Activated CD4-positive, alpha-beta T cell treated with anti-CD3 and anti-CD28 coated beads for 24 hours (primary cell): ENCODE results near the gene PIF1.
"Not testable (repeated sequence)": the region's sequence is repeated elsewhere in the genome, so short reads cannot be mapped to it uniquely, and the experiment has no call there.

Source experiments
- DNase-seq, 2 donors: peaks; one replicate each; pipeline ENCODE4 v3.0.0-alpha.2; 2020; ENCODE audit warnings: low read depth in 2 of 2

The PIF1 gene

GRCh38 chr15:64810497-64811326 is 14.7 kb downstream of the PIF1 start:
- DNase-seq, result no peak

DNA sequence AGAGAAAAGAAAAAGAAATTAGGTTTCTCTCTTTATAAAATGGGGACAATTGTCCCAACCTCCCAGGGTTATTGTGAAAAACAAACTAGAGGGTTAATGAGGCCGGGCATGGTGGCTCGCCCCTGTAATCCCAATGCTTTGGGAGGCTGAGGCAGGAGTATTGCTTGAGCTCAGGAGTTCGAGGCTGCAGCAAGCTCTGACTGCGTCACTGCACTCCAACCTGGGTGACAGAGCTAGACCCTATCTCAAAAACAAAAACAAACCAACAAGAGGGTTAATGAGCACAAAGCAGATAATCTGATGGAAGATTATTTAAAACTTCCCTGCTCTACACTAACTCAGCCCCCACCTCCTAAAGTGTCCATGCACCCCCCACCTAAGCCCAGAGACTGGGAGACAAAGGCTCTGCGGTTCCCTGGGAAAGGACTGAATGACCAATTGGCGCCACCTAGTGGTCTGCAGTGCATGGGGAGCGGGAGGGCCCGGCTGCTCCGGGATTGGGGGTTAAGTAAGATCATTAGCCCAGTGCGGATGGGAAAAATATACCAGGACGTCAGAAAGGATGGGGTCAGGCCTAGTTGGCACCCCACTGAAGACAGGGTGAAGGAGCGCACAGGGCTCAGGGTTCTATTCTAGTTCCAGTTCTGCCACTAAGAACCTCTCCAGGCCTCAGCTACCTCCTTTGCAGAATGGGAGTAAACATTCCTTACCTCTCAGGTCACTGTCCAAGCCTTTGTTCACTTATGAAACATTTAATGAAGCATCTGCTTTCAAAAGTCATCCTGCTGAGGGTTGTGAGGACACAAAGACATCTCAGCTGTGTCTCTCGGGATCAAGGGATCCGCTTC is 15.6 kb downstream of the PIF1 start:
- DNase-seq, result peak; percentile 47 to 64

- no peak for DNase-seq
These were observed 16.5 kb downstream of the PIF1 start for GRCh38 chr15:64808785-64809453.

- no peak for DNase-seq
These were observed 17.7 kb downstream of the PIF1 start for GRCh38 chr15:64807751-64808222.

GRCh38 chr15:64807051-64807749 is 18.2 kb downstream of the PIF1 start:
- no peak for DNase-seq

GRCh38 chr15:64806509-64806908 is 18.9 kb downstream of the PIF1 start:
- no peak for DNase-seq

DNA sequence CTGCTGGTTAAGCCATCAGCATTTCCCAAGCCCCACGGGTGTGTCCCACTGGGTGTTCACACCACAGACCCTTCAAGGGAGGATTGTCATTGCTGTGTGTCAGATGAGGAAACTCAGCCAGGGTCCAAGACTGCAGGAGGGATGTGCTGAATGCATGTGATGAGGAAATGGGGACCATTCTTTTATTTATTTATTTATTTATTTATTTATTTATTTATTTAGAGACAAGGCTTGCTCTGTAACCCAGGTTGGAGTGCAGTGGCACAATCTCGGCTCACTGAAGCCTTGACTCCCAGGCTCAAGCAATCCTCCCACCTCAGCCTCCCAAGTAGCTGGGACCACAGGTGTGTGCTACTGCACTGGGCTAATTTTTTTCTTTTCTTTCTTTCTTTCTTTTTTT is 20.8 kb downstream of the PIF1 start:
- DNase-seq, result no peak

DNA sequence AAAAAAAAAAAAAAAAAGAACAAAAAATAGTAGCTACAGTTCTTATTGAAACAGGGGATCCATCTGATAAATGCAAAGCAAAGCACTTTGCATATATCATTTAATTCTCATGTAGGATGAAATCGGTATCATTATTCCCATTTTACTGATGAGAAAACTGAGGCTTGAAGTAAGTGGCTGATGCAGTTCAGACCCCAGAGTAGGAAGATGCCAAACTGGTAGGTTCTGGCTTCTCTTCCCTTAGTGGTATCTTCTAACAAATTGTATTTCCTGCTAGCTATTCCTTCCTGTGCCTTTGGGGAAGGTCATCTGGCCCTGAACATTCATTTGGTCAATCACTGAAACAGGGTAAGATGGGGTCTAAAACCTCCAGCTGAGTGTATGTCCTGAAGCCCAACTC is 21.9 kb downstream of the PIF1 start:
- no peak for DNase-seq

DNA sequence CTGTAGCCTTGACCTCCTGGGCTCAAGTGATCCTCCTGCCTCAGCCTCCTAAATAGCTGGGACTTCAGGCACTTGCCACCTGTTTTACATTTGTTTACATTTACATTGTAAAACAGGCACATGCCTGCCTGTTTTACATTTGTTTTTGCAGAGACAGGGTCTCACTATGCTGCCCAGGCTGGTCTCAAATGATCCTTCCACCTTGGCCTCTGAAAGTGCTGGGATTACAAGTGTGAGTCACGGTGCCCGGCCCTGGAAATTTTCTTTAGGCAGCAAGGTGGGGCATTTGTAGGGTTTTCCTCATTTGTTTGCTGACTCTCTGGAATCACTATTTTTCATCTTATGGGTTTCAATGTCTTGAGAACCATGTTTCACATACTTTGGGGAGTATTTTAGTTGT is 25.0 kb downstream of the PIF1 start:
- DNase-seq, result no peak

DNA sequence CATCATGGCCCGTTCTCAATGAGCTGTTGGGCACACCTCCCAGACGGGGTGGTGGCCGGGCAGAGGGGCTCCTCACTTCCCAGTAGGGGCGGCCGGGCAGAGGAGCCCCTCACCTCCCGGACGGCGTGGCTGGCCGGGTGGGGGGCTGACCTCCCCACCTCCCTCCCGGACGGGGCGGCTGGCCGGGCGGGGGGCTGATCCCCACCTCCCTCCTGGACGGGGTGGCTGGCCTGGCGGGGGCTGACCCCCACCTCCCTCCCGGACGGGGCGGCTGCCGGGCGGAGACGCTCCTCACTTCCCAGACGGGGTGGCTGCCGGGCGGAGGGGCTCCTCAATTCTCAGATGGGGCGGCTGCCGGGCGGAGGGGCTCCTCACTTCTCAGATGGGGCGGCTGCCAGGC is 26.5 kb downstream of the PIF1 start:
- DNase-seq, result not testable (repeated sequence)

DNA sequence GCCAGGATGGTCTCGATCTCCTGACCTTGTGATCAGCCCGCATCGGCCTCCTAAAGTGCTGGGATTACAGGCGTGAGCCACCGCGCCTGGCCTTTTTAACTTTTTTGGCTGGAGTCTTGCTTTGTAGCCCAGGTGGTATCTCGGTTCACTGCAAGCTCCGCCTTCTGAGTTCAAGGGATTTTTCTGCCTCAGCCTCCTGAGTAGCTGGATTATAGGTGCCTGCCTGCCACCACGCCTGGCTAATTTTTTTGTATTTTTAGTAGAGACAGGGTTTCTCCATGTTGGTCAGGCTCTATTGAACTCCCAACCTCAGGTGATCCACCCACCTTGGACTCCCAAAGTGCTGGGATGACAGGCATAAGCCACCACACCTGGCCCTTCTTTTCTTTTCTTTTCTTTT is 29.5 kb downstream of the PIF1 start:
- not testable (repeated sequence) for DNase-seq

DNA sequence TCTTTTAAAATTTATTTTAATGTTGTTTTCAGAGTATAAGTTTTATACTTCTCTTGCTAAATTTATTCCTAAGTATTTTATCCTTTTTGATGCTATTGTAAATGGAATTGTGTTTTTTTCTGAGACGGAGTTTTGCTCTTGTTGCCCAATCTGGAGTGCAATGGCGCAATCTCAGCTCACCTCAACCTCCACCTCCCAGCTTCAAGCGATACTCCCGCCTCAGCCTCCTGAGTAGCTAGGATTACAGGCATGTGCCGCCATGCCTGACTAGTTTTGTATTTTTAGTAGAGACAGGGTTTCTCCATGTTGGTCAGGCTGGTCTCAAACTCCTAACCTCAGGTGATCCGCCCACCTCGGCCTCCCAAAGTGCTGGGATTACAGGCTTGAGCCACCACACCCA is 30.1 kb downstream of the PIF1 start:
- DNase-seq, result not testable (repeated sequence)

- no peak for DNase-seq
These were observed 33.2 kb downstream of the PIF1 start for GRCh38 chr15:64792282-64792681.

GRCh38 chr15:64791401-64791800 is 34.0 kb downstream of the PIF1 start:
- DNase-seq, result no peak

DNA sequence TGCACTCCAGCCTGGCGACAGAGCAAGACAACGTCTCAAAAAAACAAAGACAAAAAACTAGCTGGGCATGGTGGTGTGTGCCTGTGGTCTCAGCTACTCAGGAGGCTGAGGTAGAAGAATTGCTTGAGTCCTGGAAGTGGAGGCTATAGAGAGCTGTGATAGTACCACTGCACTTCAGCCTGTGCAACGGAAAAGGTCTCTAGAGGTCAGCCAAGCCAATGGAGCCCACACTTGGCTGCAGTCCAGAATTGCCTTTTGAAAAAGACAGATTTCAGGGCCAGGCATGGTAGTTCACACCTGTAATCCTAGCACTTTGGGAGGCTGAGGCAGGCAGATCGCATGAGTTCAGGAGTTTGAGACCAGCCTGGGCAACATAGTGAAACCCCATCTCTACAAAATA is 41.7 kb downstream of the PIF1 start:
- no peak for DNase-seq

DNA sequence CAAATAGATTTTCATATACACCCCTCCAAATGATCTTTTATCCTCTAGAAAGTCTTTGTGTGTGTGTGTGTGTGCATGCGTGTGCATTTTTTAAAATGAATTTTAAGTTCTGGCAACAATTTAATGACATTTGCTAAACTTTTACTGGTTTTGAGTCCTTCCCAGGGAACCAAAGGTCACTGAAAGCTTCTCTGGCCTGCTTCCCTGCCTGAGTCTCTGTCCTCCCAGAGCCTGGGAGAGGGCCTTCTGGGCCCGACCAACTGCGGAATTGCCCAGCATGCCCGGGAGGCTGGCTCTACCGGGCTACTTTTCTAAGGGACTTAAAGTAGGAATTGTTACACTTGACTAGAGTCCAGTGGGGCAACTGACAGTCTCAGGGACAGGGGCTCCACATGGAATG is 42.7 kb downstream of the PIF1 start:
- no peak for DNase-seq

DNA sequence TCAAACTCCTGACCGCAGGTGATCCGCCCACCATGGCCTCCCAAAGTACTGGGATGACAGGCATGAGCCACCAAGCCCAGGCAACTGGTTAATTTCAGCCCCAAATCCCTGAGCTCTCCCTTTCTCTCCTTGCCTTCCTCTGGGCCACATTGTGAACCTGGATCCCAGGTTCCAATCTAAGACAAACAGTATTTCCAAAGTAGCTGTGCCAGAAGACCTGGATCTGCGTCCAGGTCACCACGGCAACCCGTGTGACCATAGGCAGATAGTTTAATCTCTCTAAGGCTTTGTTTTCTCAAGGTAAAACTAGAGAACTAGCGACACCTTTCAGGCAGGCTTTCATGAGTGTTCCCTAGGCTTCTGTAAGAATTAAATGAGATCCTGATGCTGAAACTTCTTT is 44.1 kb downstream of the PIF1 start:
- DNase-seq, result no peak

GRCh38 chr15:64780600-64781156 is 44.8 kb downstream of the PIF1 start:
- no peak for DNase-seq

GRCh38 chr15:64779630-64780029 is 45.8 kb downstream of the PIF1 start:
- DNase-seq, result no peak

- DNase-seq, result no peak
These were observed 46.4 kb downstream of the PIF1 start for GRCh38 chr15:64779024-64779423.

- no peak for DNase-seq
These were observed 49.1 kb downstream of the PIF1 start for GRCh38 chr15:64776402-64776786.
